HG03565 (cell line): Measurements from ENCODE around the gene SLC25A10.

Experiments
- ATAC-seq: cut with Tn5 transposase; IDR thresholded peaks from one replicate; pipeline ENCODE4 v1.9.1; 2021; ENCODE audit warnings: mild to moderate bottlenecking, moderate library complexity; ENCODE audit not compliant: unreplicated experiment

SLC25A10 gene

DNA sequence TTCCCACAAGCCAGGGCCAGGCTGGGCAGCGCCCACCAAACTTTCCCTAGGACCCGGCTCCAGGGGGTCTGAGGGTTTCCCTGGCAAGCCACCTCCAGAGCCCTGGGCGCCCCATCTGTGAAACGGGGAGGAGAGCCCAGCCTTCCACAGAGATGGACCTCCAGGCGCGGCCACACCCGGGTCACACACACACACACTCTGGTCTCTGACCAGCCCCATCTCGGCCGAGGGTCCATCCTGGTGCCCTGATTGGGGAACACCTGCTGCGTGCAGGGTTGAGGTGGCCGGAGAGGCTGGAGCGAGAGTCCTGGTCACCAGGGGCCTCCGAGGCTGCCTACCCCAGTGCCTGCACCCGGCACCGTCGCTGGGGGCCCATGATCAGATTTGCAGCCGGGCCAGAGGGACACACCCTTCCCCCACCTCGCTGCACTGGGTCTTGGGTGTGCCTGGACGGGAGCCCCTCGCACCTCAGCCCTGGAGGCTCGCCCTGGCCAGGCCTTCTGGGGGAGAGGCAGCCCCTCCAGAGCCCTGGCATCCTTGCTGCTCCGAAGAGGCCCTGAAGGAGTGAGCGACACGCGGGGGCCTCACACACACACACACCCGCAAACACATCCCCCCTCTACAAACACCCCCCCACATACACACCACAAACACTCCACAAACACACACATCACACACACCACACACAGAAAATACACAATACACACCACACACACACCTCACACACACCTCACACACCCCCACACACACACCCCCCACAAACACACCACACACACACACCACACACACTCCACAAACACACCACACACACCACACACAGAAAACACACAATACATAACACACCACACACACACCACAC is 29.7 kb downstream of the SLC25A10 start:
- no peak for ATAC-seq
